ENCODE results near the gene KCTD16.

DNA sequence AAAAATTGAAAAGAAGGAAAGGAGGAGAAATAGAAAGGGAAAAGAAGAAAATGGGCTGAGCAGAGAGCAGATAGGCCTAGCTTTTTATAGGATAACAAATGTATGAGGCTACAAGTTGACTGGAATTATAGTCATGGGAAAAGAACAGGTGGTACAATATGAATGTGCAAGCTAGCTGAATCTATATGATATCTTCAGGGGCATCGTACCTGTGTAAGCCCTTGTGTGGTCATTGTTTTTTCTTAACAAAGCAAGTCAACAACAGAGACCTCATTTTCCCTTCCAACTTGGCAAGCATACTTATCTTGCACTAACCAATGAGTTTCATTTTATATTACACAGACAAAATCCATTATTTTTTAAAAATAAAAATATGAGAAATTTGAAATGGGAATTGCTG is 259.2 kb downstream of the KCTD16 start:
- TF ChIP-seq, protein P1, sequence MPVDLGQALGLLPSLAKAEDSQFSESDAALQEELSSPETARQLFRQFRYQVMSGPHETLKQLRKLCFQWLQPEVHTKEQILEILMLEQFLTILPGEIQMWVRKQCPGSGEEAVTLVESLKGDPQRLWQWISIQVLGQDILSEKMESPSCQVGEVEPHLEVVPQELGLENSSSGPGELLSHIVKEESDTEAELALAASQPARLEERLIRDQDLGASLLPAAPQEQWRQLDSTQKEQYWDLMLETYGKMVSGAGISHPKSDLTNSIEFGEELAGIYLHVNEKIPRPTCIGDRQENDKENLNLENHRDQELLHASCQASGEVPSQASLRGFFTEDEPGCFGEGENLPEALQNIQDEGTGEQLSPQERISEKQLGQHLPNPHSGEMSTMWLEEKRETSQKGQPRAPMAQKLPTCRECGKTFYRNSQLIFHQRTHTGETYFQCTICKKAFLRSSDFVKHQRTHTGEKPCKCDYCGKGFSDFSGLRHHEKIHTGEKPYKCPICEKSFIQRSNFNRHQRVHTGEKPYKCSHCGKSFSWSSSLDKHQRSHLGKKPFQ (tag by site-specific recombination; IDR thresholded peaks at IDR 0.05): no peak
- TF ChIP-seq, protein P2, sequence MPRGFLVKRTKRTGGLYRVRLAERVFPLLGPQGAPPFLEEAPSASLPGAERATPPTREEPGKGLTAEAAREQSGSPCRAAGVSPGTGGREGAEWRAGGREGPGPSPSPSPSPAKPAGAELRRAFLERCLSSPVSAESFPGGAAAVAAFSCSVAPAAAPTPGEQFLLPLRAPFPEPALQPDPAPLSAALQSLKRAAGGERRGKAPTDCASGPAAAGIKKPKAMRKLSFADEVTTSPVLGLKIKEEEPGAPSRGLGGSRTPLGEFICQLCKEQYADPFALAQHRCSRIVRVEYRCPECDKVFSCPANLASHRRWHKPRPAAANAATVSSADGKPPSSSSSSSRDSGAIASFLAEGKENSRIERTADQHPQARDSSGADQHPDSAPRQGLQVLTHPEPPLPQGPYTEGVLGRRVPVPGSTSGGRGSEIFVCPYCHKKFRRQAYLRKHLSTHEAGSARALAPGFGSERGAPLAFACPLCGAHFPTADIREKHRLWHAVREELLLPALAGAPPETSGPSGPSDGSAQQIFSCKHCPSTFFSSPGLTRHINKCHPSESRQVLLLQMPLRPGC (tag by site-specific recombination; IDR thresholded peaks at IDR 0.05): no peak
- TF ChIP-seq ZNF501 (tag by site-specific recombination; IDR thresholded peaks at IDR 0.05) (no peak), ZNF140 (tag by site-specific recombination; IDR thresholded peaks at IDR 0.05) (no peak), ZBTB20 (tag by site-specific recombination; IDR thresholded peaks at IDR 0.05) (no peak), ZNF274 (IDR thresholded peaks at IDR 0.05; ENCODE audit: low read length) (no peak), ZNF274 (tag by site-specific recombination; IDR thresholded peaks at IDR 0.05; ENCODE audit: borderline replicate concordance) (no peak), ZNF175 (tag by site-specific recombination; IDR thresholded peaks at IDR 0.05) (no peak), ZBTB7A (tag by site-specific recombination; IDR thresholded peaks at IDR 0.05; ENCODE audit: low read depth) (no peak)
- TF ChIP-seq, protein P3, sequence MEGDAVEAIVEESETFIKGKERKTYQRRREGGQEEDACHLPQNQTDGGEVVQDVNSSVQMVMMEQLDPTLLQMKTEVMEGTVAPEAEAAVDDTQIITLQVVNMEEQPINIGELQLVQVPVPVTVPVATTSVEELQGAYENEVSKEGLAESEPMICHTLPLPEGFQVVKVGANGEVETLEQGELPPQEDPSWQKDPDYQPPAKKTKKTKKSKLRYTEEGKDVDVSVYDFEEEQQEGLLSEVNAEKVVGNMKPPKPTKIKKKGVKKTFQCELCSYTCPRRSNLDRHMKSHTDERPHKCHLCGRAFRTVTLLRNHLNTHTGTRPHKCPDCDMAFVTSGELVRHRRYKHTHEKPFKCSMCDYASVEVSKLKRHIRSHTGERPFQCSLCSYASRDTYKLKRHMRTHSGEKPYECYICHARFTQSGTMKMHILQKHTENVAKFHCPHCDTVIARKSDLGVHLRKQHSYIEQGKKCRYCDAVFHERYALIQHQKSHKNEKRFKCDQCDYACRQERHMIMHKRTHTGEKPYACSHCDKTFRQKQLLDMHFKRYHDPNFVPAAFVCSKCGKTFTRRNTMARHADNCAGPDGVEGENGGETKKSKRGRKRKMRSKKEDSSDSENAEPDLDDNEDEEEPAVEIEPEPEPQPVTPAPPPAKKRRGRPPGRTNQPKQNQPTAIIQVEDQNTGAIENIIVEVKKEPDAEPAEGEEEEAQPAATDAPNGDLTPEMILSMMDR (tag by site-specific recombination; IDR thresholded peaks at IDR 0.05): no peak
- TF ChIP-seq, protein P4, sequence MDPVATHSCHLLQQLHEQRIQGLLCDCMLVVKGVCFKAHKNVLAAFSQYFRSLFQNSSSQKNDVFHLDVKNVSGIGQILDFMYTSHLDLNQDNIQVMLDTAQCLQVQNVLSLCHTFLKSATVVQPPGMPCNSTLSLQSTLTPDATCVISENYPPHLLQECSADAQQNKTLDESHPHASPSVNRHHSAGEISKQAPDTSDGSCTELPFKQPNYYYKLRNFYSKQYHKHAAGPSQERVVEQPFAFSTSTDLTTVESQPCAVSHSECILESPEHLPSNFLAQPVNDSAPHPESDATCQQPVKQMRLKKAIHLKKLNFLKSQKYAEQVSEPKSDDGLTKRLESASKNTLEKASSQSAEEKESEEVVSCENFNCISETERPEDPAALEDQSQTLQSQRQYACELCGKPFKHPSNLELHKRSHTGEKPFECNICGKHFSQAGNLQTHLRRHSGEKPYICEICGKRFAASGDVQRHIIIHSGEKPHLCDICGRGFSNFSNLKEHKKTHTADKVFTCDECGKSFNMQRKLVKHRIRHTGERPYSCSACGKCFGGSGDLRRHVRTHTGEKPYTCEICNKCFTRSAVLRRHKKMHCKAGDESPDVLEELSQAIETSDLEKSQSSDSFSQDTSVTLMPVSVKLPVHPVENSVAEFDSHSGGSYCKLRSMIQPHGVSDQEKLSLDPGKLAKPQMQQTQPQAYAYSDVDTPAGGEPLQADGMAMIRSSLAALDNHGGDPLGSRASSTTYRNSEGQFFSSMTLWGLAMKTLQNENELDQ (tag by site-specific recombination; IDR thresholded peaks at IDR 0.05; ENCODE audit: low read depth): no peak
- TF ChIP-seq, protein P5, sequence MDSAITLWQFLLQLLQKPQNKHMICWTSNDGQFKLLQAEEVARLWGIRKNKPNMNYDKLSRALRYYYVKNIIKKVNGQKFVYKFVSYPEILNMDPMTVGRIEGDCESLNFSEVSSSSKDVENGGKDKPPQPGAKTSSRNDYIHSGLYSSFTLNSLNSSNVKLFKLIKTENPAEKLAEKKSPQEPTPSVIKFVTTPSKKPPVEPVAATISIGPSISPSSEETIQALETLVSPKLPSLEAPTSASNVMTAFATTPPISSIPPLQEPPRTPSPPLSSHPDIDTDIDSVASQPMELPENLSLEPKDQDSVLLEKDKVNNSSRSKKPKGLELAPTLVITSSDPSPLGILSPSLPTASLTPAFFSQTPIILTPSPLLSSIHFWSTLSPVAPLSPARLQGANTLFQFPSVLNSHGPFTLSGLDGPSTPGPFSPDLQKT (IDR thresholded peaks at IDR 0.05; ENCODE audit: borderline replicate concordance, low read depth, low read length): no peak
- TF ChIP-seq, protein P6, sequence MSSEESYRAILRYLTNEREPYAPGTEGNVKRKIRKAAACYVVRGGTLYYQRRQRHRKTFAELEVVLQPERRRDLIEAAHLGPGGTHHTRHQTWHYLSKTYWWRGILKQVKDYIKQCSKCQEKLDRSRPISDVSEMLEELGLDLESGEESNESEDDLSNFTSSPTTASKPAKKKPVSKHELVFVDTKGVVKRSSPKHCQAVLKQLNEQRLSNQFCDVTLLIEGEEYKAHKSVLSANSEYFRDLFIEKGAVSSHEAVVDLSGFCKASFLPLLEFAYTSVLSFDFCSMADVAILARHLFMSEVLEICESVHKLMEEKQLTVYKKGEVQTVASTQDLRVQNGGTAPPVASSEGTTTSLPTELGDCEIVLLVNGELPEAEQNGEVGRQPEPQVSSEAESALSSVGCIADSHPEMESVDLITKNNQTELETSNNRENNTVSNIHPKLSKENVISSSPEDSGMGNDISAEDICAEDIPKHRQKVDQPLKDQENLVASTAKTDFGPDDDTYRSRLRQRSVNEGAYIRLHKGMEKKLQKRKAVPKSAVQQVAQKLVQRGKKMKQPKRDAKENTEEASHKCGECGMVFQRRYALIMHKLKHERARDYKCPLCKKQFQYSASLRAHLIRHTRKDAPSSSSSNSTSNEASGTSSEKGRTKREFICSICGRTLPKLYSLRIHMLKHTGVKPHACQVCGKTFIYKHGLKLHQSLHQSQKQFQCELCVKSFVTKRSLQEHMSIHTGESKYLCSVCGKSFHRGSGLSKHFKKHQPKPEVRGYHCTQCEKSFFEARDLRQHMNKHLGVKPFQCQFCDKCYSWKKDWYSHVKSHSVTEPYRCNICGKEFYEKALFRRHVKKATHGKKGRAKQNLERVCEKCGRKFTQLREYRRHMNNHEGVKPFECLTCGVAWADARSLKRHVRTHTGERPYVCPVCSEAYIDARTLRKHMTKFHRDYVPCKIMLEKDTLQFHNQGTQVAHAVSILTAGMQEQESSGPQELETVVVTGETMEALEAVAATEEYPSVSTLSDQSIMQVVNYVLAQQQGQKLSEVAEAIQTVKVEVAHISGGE (tag by site-specific recombination; conservative IDR thresholded peaks at IDR 0.05; ENCODE audit: low read depth): no peak
- TF ChIP-seq, protein P7, sequence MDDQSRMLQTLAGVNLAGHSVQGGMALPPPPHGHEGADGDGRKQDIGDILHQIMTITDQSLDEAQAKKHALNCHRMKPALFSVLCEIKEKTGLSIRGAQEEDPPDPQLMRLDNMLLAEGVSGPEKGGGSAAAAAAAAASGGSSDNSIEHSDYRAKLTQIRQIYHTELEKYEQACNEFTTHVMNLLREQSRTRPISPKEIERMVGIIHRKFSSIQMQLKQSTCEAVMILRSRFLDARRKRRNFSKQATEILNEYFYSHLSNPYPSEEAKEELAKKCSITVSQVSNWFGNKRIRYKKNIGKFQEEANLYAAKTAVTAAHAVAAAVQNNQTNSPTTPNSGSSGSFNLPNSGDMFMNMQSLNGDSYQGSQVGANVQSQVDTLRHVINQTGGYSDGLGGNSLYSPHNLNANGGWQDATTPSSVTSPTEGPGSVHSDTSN (CRISPR knock-in tag; IDR thresholded peaks at IDR 0.05): no peak
